PFSK-1 (cell line): Measurements from ENCODE around the gene IQGAP2.

Source experiments
- FOXP2 ChIP-seq: optimal IDR thresholded peaks from 2 replicates; pipeline ENCODE3; 2011; ENCODE audit warnings: borderline replicate concordance, control low read depth, inconsistent platforms; ENCODE audit not compliant: insufficient read depth; ENCODE audit errors: extremely low read length, extremely low read depth
- POLR2AphosphoS5 ChIP-seq: IDR thresholded peaks from 2 replicates; pipeline ENCODE4 v1.6.1; 2012; ENCODE audit warnings: low read depth, mild to moderate bottlenecking, control low read depth, low read length, moderate library complexity
- TAF1 ChIP-seq: IDR thresholded peaks from 2 replicates; pipeline ENCODE4 v1.6.1; 2012; ENCODE audit warnings: low read length, control low read depth, borderline replicate concordance; ENCODE audit not compliant: insufficient read depth
- TF ChIP-seq, protein P1 (sequence below), 2 experiments: IDR thresholded peaks; 2 replicates each; pipeline versions ENCODE4 v1.6.1 to v1.8.0; 2011 to 2012; ENCODE audit warnings: low read depth in 2 of 2, low read length in 2 of 2, control low read depth in 1 of 2, inconsistent platforms in 1 of 2, mild to moderate bottlenecking in 1 of 2, moderate library complexity in 1 of 2; ENCODE audit not compliant: insufficient read depth in 1 of 2

- TF ChIP-seq TAF1 (no peak), POLR2AphosphoS5 (no peak), FOXP2 (no peak)
- TF ChIP-seq, protein P1, sequence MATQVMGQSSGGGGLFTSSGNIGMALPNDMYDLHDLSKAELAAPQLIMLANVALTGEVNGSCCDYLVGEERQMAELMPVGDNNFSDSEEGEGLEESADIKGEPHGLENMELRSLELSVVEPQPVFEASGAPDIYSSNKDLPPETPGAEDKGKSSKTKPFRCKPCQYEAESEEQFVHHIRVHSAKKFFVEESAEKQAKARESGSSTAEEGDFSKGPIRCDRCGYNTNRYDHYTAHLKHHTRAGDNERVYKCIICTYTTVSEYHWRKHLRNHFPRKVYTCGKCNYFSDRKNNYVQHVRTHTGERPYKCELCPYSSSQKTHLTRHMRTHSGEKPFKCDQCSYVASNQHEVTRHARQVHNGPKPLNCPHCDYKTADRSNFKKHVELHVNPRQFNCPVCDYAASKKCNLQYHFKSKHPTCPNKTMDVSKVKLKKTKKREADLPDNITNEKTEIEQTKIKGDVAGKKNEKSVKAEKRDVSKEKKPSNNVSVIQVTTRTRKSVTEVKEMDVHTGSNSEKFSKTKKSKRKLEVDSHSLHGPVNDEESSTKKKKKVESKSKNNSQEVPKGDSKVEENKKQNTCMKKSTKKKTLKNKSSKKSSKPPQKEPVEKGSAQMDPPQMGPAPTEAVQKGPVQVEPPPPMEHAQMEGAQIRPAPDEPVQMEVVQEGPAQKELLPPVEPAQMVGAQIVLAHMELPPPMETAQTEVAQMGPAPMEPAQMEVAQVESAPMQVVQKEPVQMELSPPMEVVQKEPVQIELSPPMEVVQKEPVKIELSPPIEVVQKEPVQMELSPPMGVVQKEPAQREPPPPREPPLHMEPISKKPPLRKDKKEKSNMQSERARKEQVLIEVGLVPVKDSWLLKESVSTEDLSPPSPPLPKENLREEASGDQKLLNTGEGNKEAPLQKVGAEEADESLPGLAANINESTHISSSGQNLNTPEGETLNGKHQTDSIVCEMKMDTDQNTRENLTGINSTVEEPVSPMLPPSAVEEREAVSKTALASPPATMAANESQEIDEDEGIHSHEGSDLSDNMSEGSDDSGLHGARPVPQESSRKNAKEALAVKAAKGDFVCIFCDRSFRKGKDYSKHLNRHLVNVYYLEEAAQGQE (IDR thresholded peaks at IDR 0.05; ENCODE audit: insufficient read depth in 1 of 2, low read depth in 2 of 2, low read length in 2 of 2), result no peak
Measured at GRCh38 chr5:76723266-76723665, 320.2 kb downstream of the IQGAP2 start.
